WTC11 (cell line): Measurements from ENCODE around the gene PC.

ENCODE experiments used
- ATF3 ChIP-seq: sonication (generic); formaldehyde crosslinking; conservative IDR thresholded peaks from 2 replicates; pipeline ENCODE4 v1.8.1; 2022; ENCODE audit warnings: mild to moderate bottlenecking, missing genetic modification reagents
- USF2 ChIP-seq: sonication (generic); formaldehyde crosslinking; IDR thresholded peaks from 2 replicates; pipeline ENCODE4 v1.8.1; 2023; ENCODE audit warnings: mild to moderate bottlenecking, missing genetic modification reagents, moderate library complexity
- ZBTB43 ChIP-seq: sonication (generic); formaldehyde crosslinking; IDR thresholded peaks from 2 replicates; pipeline ENCODE4 v1.8.1; 2023; ENCODE audit warnings: mild to moderate bottlenecking, missing genetic modification reagents

GRCh38 chr11:66969584-66970225, 11.5 kb upstream of the PC start:
- TF ChIP-seq ATF3 (CRISPR knock-in tag) (no peak), ZBTB43 (no peak), USF2 (CRISPR knock-in tag) (no peak)
